ENCODE results near the gene ADPRHL1.
"Not testable (repeated sequence)": the region's sequence is repeated elsewhere in the genome, so short reads cannot be mapped to it uniquely, and the experiment has no call there.

ADPRHL1 gene

GRCh38 chr13:113454936-113455335 lies 1.6 kb upstream of the ADPRHL1 start:
- DNase-seq (ENCODE audit: low read depth) = no peak

GRCh38 chr13:113452466-113452865 lies 822 bp downstream of the ADPRHL1 start:
- DNase-seq (ENCODE audit: low read depth) = no peak

- no peak for DNase-seq (ENCODE audit: low read depth)
These were observed 1.3 kb downstream of the ADPRHL1 start for GRCh38 chr13:113451951-113452421.

- peak; percentile 36 for DNase-seq (ENCODE audit: low read depth)
These were observed 2.2 kb downstream of the ADPRHL1 start for GRCh38 chr13:113450861-113451620.

- not testable (repeated sequence) for DNase-seq (ENCODE audit: low read depth)
These were observed 2.9 kb downstream of the ADPRHL1 start for GRCh38 chr13:113450348-113450744.

- DNase-seq (ENCODE audit: low read depth) = no peak
These were observed 3.5 kb downstream of the ADPRHL1 start for GRCh38 chr13:113449693-113450347.

GRCh38 chr13:113448885-113449692 lies 4.2 kb downstream of the ADPRHL1 start:
- DNase-seq (ENCODE audit: low read depth) = no peak

- DNase-seq (ENCODE audit: low read depth) = no peak
These were observed 4.8 kb downstream of the ADPRHL1 start for GRCh38 chr13:113448545-113448884.

- DNase-seq (ENCODE audit: low read depth) = no peak
These were observed 5.7 kb downstream of the ADPRHL1 start for GRCh38 chr13:113447596-113447995.

GRCh38 chr13:113446488-113446854 lies 6.8 kb downstream of the ADPRHL1 start:
- no peak for DNase-seq (ENCODE audit: low read depth)

- DNase-seq (ENCODE audit: low read depth) = no peak
These were observed 7.3 kb downstream of the ADPRHL1 start for GRCh38 chr13:113445791-113446487.

GRCh38 chr13:113443991-113444390 lies 9.3 kb downstream of the ADPRHL1 start:
- DNase-seq (ENCODE audit: low read depth) = no peak

GRCh38 chr13:113442985-113443362 lies 10.3 kb downstream of the ADPRHL1 start:
- DNase-seq (ENCODE audit: low read depth) = no peak

- DNase-seq (ENCODE audit: low read depth) = no peak
These were observed 10.8 kb downstream of the ADPRHL1 start for GRCh38 chr13:113442354-113442984.

GRCh38 chr13:113441661-113442060 lies 11.6 kb downstream of the ADPRHL1 start:
- no peak for DNase-seq (ENCODE audit: low read depth)

- DNase-seq (ENCODE audit: low read depth) = peak; percentile 17
These were observed 15.8 kb downstream of the ADPRHL1 start for GRCh38 chr13:113437408-113438010.

- DNase-seq (ENCODE audit: low read depth) = not testable (repeated sequence)
These were observed 16.4 kb downstream of the ADPRHL1 start for GRCh38 chr13:113436866-113437265.

- DNase-seq (ENCODE audit: low read depth) = not testable (repeated sequence)
These were observed 17.4 kb downstream of the ADPRHL1 start for GRCh38 chr13:113435907-113436306.

GRCh38 chr13:113433391-113433916 lies 19.8 kb downstream of the ADPRHL1 start:
- DNase-seq (ENCODE audit: low read depth) = no peak

GRCh38 chr13:113432506-113433270 lies 20.6 kb downstream of the ADPRHL1 start:
- no peak for DNase-seq (ENCODE audit: low read depth)
